Stomach (tissue), 4 donors: ENCODE measurements around the gene PLCB4.

Experiments
- POLR2A ChIP-seq, 4 donors: fragments of 450-650 bp; IDR thresholded peaks; one replicate each; pipeline ENCODE4 v1.6.1; 2016; ENCODE audit warnings: antibody characterized with exemption in 4 of 4, control low read depth in 2 of 4, mild to moderate bottlenecking in 1 of 4, moderate library complexity in 1 of 4
- POLR2AphosphoS5 ChIP-seq, 3 donors: sonication (generic); formaldehyde crosslinking; IDR thresholded peaks; one replicate each; pipeline ENCODE4 v1.6.1; 2016; ENCODE audit warnings: antibody characterized with exemption in 3 of 3

DNA sequence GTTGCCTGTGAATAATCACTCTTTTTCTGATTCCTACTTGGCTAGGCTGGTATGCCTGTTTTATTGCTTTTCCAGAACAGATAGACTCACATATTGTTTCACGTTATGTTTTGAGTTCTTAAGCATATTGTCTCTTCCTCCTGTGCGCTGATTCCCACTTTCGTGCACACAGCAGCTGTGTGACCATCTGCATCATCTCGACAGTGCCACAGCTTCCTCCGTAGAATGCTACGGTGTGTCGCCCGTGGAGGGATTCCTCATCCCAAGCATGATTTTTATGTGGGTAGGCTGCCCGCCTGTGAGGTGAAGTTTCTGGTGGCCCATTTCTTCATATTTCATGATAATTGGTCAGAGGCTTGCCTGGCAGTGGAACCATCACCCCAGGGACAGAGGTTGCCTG is 31.8 kb downstream of the PLCB4 start:
- TF ChIP-seq POLR2AphosphoS5 (IDR thresholded peaks at IDR 0.05) = no peak
- no peak for TF ChIP-seq POLR2A (IDR thresholded peaks at IDR 0.05)
